Left colon (tissue), 2 donors: Measurements from ENCODE around the gene C1orf141. TPM values are rescaled to one million over a fixed set of nuclear protein-coding genes. Genes with fewer than 3 reads are reported as not detected.
A peak's percentile ranks its signal among the peaks of the same experiment; 100 is the strongest.
"Not testable (repeated sequence)": the region's sequence is repeated elsewhere in the genome, so short reads cannot be mapped to it uniquely, and the experiment has no call there.

Experiments
- ATAC-seq: fragments of 200-7000 bp; cut with Tn5 transposase; one replicate; pipeline ENCODE4 v1.9.1; 2020; ENCODE audit warnings: mild to moderate bottlenecking, moderate library complexity
- DNase-seq, 2 donors: peaks; one replicate each; pipeline ENCODE4 v3.0.0-alpha.2; 2020
- intact Hi-C, 2 donors: fragments of 100-400 bp; cut with DNase I in 1 of 2; cut with micrococcal nuclease in 1 of 2; formaldehyde crosslinking; loops; one replicate each; pipeline versions ENCODE4 v1.11.2 to v1.14.0; 2022; cut with DNase I, micrococcal nuclease
- long read RNA-seq: library from polyadenylated mRNA; unstranded; transcript quantifications from one replicate; pipeline ENCODE4 v2.0.0, GENCODE V29; 2021
- total RNA-seq, 2 donors: library from RNA; stranded (reverse); fragmentation: NEBNext Ultra II Directional; extraction: Animal tissue kit (Norgen Biotek cat#: 25700); gene quantifications; one replicate each; pipeline ENCODE4 v1.2.1, GENCODE V29; 2021
- donor health status: DM: no; HTN: no; CAD: no.
- donor health status: DM: yes; HTN: yes; CAD: no.

The C1orf141 gene
- total RNA-seq: not detected
- long read RNA-seq: 0 reads

DNA sequence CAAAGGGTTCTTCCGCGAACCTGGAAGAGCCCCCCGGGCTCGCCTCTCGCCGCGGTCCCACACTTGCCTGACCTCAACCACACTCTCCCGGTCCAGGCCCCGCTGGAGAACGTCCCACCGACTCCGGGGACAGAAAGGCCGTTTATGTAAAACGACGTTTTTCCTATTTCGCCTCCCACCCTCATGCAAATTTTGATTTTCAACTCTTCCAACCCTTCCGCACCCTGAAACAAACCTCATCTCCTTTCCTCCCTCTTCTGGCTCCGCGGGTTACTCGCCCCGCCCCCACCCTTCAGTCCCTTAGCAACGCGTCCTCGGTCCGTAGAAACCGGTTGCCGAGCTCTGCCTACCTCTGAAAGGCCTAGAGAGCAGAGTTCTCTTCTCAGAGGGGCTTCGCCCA, at the start of gene C1orf141:
Gene C1orf141 (minus strand): TSS at position 276 of the 400 bp plus-strand sequence. CDS start 7,730 bp downstream, outside the sequence.
- ATAC-seq (no peak), DNase-seq (peak in 1 of 2 donors; percentile 30)
- intact Hi-C loops: no loop called here

DNA sequence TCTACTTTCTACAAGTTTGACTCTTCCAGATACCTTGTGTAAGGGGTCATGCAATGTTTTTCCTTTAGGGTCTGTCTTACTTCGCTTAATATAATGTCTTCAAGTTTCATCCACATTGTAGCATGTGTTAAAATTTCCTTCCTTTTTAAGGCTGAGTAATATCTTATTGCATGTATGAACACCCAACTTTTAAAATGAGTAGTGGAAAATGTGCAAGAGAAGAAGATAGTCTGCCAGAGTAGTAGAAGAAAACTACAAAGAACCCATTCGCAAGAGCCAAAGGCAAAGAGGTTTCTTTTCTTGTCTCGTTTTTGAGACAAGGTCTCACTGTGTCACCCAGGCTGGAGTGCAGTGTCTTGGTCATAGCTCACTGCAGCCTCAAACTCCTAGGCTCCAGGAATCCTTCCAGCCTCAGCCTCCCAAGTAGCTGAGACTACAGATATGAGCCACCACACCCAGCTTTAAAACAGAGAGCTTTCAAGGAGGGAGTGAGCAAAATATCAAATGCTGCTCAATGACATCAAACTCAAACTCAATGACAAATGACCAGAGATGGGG, 40.8 kb upstream of the C1orf141 start:
- intact Hi-C loops: no loop called here
- DNase-seq (no peak), ATAC-seq (no peak)

DNA sequence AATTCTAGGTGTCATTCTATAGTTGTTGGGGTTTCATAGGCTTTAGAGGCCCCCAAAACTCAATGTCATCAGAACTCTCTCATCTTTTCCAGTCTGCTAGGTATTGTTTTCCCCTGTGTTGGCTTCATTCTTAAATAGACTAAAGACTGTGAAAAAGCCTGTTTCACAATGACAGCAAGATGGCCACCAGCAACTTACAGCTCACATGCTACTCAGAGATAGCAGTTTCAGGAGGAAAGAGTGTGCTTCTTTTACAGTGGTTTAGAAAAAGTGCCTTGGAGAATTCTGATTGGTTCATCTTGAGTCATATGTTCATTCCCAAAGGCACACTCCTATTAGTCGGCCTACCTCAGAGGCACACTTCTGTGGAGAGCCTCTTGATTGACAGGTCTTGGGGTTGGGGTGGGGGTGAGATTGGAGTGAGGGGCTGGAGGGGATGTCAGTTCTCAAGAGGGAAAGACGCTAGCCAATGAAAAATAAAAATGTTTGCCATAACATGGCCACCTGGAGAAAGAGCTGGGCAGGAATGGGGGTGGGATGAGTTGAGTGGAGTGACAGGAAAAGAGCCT, 40.0 kb upstream of the C1orf141 start:
- DNase-seq: no peak
- no peak for ATAC-seq
- intact Hi-C loops: no loop called here

DNA sequence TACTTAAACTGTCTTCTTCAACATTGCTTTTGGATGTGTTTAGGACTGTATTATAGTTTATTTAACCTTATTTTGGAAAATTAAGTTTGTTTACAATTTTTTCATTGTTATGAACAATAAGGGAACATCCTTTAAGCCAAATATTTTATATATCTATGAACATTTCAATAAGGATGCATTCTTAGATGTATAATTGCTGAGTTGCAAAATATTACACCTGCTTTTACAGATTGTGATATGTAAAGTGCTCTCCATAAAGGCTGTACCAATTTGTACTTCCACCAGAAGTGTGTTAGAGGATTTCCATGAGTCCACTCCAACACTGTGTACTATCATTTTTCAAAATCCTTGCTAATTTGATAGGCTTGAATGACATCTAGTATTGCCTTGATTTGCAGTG, 39.2 kb upstream of the C1orf141 start:
- ATAC-seq (no peak), DNase-seq (no peak)
- intact Hi-C loops: no loop called here

DNA sequence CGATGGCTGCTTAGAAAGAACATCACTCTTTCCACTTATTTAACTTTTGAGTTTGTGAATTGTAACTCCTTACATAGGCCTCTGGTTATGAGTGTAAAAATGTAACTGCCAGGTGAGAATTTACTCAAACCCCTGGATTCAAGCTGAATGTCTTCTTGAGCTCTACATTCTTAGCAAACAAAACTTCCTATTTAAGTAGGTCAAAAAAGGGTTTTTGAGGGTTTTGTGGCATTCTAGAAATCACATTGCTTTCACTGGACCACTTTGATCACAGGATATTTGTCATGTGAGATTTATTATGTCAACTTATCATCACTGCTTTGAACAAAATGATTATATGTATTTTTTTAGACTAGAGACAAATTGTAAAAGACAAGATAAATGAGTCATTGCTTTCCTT, 37.2 kb upstream of the C1orf141 start:
- intact Hi-C loops: no loop called here
- ATAC-seq: no peak
- no peak for DNase-seq

DNA sequence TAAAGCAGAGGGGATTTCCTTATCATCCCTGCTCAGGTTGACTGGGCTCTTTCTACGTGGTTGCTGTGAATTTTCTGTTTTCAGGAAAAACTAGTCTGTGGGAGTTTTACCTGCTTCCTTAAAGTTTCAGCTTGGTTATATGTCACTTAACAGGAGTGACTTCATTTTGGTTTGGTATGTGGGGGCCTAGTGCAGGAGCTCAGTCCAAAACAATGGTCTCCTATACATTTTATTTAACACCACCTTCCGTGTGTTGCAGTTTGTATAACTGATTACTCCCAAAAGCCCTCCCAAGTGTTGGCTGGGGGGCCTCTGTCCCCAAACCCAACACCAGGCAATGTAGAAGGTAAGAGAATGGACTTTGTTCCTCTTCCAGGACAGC, 36.8 kb upstream of the C1orf141 start:
- DNase-seq (no peak), ATAC-seq (no peak)
- intact Hi-C loops: no loop called here

DNA sequence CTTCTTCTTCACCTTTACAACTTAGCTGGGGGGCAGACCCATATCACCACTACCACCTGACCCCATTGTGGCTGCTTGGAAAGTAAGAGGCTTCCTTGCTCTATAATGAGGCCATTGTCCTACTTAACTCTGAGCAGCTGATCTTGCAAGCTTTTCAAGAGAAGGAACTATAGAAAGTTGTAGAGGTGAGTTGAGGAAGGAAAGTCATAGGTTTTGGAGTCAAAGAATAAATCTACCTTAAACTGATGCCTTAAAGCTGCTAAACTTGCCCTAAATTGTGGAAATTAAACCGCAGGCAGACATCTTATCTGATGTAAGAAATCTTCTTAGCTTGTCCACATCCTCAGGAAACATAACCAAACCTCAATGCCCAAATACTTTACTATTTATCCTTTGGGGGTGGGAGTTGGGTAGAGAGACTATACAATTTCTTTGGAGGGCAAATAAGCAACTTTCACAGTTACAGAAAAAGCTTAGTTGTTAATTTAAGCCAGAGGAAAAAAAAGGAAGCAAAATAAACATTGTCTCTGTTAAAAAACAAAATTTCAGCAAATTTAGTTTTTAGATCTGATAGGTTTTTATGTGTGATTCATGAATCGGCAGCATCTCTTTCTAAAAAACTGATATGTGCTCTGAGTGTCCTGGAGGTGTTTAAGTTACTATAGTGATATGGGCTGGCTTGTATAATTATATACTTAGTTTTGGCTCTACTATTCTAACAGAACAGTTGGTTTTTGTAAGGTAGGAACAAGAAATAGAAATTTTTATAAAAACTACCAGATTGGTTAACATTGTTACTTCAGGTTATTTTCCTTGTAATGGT, 36.2 kb upstream of the C1orf141 start:
- intact Hi-C loops: no loop called here

DNA sequence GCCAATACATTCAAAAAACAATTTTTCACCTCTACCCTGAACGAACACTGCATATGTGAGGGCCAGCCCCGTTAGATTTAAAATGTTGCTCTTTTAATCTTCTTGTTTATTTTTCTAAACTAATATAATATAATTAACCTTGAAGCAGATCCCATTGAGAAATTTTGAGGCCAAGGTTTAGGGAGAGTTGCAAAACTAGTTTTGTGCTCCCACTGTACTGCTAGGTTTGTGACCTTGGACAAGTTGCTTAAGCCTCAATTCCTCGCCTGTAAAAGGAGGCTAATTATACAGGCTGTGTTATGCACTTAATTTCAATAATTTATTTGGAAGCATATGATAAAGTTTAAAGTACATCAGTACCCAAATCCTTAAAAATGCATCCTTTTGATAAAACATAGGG, 35.2 kb upstream of the C1orf141 start:
- DNase-seq (no peak), ATAC-seq (no peak)
- intact Hi-C loops: no loop called here

More for the DNA sequence above, 36.2 kb upstream of the C1orf141 start:
- DNase-seq: no peak
- ATAC-seq: no peak

DNA sequence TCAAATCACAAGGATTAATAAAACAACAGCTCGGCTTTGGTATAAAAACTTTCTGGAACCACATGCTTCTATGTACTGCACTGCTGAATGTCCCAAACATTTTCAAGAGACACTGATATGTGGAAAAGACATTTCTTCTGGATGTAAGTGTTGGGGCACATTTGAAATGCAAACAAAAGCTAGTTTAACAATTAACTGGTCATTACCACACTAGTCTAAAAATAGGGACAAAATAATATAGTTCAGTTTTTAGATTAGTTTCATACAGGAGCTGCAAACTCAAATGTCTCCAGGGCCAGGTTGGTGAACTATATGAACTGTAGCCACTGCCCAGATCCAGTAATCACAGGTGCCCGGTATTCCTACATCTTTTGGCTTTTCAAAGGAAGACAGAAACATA, 34.7 kb upstream of the C1orf141 start:
- no peak for ATAC-seq
- intact Hi-C loops: no loop called here
- no peak for DNase-seq

DNA sequence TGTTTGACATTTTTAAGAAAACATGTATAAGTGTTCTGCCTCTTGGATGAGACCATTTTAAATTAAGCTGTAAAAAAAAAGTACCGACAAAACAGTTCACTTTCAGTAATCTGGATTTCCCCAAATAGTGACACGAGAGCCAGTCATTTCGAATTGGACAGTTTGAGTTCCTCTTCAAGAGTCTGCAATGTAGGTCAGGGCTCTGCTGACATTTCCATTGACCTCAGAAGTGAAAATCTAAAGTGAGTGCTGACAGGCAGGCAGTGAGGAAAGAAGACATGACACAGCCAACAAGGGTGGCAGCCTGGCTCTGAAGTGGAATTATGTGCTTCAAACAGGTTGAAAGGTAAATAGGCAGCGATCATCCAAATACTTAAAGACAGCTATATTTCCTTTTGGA, 31.4 kb upstream of the C1orf141 start, which contains the start of gene IL23R:
Gene IL23R (plus strand): TSS at position 259 of the 400 bp plus-strand sequence. CDS start 1,667 bp downstream, outside the sequence.
- intact Hi-C loops: no loop called here
- ATAC-seq: no peak
- no peak for DNase-seq

DNA sequence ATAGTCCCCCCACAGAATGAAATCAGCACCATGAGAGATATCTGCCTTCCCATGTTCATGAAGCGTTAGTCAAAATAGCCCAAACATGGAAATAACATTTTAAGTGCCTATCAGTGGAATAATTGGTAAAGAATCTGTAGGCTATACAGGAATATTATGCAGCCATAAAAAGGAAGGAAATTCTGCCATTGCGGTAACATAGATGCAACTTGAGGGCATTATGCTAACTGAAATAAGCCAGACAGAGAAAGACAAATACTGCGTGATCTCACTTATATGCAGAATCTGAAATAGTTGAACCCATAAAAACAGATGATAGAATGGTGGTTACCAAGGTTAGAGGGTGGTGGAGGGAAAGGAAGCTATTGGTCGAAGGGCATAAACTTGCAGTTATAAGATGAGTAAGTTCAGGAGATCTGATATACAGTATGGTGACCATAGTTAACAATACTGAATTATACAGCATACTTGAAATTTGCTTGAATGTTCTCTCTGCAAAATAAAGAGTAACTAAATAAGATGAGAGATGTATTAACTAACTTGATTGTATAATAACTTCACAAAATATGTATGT, 30.8 kb upstream of the C1orf141 start:
- intact Hi-C loops: no loop called here
- ATAC-seq (no peak), DNase-seq (no peak)

DNA sequence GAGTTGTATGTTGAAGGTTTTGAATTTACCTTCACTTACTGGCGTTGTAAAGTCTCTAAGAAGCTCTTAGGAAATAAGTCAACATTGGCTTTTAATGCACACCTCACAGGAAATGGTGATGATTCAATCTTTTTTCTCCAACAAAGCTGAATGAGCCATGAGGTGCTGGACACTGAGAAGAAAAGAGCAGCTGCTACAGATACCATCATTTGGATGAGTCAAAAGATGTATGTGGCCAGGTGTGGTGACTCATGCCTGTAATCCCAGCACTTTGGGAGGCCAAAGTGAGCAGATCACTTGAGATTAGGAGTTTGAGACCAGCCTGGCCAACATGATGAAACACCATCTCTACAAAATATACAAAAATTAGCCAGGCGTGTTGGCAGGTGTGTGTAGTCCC, 28.2 kb upstream of the C1orf141 start:
- intact Hi-C loops: no loop called here
- no peak for DNase-seq
- ATAC-seq: no peak

DNA sequence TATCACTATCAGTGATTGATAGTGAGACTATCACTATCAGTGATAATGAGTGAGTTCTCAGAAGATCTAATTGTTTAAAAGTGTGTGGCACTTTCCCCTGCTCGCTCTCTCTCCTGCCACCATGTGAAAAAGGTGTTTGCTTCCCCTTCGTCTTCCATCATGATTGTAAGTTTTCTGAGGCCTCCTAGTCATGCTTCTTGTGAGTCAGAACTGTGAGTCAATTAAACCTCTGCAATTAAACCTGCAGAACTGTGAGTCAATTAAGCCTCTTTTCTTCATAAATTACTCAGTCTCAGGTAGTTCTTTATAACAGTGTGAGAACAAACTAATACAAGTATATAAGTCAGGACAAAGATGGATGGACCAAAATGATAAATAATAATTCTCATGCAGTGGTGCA, 24.5 kb upstream of the C1orf141 start:
- DNase-seq (no peak), ATAC-seq (no peak)
- intact Hi-C loops: no loop called here

DNA sequence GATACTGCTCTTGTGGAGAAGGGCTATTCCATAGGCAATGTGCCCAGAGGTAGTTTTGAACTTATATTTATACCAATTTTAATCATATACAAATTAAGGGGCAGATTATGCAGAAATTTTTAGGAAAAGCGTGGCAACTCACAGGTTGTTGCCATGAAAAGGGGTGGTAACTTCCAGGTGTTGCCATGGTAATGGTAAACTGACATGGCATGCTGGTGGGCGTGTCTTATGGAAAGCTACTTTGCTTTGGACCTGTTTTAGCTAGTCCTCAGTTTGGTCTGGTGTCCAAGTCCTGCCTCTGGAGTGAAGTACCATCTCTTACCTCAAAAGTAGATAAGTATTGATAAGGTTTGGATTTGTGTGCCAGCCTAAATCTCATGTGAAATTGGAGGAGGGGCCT, 23.6 kb upstream of the C1orf141 start:
- no peak for DNase-seq
- ATAC-seq: no peak
- intact Hi-C loops: no loop called here

DNA sequence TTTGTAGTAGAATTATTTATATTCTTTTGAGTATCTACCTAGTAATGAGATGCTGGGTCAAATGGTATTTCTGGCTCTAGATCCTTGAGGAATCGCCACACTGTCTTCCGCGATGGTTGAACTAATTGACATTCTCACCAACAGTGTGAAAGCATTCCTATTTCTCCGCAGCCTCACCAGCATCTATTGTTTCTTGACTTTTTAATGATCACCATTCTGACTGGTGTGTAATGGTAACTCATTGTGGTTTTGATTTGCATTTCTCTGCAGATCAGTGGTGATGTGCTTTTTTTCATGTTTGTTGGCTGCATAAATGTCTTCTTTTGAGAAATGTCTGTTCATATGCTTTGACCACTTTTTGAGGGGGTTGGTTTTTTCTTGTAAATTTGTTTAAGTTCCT, 16.2 kb upstream of the C1orf141 start:
- ATAC-seq: no peak
- no peak for DNase-seq
- intact Hi-C loops: loop anchor here in 1 of 2 donors (2.0 kb wide), 1 partner anchor 154 kb away; no protein-coding TSS in a partner anchor

DNA sequence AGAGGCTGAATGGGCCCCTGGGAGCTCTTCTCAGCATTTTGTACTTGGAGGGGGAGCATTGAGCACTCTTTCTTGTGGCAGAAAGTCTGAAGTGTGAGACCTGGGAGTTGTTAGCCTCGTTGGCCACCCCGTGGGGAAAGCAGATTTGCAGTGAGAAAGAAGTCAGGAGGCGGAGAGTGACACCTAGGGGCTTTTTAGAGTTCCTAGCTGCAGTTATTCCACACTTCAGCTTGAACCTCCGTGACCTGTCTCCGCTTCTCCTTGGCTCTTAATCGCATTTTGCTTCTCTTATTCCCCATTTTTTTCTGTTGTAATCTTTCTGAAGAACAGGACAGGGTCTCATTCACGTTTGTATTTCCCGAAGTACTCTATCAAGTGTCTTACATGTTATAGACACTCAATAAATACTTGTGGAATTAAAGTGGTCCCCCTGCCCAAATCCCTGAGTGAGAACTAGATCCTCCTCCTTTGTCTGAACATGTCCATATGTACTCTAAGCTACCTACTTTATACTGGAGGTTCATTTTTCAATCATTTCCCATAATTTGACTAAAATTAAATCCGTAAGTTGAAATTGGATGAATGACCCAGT, 14.5 kb upstream of the C1orf141 start:
- ATAC-seq: peak; percentile 100

DNA sequence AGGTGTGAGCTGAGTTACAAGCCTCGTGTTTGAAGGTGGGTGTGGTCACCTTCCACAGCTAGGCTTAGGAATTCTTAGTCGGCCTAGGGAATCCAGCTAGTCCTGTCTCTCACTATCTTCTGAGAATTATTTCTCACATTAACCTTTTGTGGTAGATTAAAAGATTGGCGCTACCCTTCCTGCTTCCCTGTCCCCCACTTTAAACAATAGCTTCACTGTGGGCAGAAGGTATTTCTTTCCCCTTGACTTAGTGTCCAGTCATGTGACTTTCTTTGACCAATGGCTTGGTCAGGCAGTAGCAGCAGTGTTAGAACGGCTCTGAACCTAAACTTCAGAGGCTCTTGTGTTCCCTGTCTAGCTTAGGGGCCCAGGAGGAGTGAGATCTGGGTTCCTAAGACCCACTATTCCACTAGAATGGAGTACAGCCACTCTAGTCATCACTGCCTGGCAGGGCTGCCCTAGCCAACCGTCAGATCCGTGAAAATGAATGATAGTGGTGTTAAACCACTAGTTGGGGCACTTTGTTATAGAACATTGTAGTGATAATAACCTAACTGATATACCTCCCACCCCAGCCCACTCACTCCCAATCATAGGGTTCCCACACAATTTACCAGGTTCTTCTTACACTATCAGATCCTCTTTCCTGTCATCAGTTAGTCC, 13.9 kb upstream of the C1orf141 start:
- DNase-seq (no peak), ATAC-seq (peak; percentile 57)
- intact Hi-C loops: loop anchor here in 1 of 2 donors (10.0 kb wide), 1 partner anchor 384 kb away; no protein-coding TSS in a partner anchor

More for the DNA sequence above, 14.5 kb upstream of the C1orf141 start:
- intact Hi-C loops: loop anchor here in 1 of 2 donors (10.0 kb wide), 1 partner anchor 384 kb away; no protein-coding TSS in a partner anchor
- DNase-seq: peak; percentile 63 to 70

DNA sequence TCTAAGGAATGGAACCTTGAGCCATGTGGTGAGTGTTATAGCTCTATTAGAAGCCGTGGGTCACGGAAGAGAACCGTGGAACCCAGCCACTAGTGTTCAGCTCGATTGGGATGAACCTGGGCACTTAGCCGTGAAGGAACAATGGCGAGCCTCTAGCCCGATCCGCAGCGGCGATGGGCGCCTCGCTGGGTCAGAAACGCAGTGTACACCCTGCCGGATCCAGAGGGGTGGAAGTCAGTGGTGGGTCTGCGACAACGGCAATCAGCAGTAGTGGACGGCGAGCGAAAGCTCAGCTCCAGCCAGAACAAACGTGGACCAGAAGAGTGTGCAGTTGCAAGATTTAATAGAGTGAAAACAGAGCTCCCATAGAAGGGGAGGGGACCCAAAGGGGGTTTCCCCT, 13.2 kb upstream of the C1orf141 start:
- intact Hi-C loops: loop anchor here in 1 of 2 donors (10.0 kb wide), 1 partner anchor 383 kb away; no protein-coding TSS in a partner anchor
- ATAC-seq, DNase-seq: not testable (repeated sequence)
